Measurements from ENCODE around the gene SOX6. TPM values are rescaled to one million over a fixed set of nuclear protein-coding genes. Genes with fewer than 3 reads are reported as not detected.

The SOX6 gene
- total and polyA plus RNA-seq, 2 of the 13 experiments (the other 11 are each of a cell fraction or from before 2014, with no cell fraction given), result 2.6 to 11.2 TPM

GRCh38 chr11:16346975-16347374 is 9.4 kb downstream of the SOX6 start:
- no peaks in the 10 kb centered on the region for H3K9me3 ChIP-seq (ENCODE audit: low read length)
- no peaks in the 10 kb centered on the region for H3K36me3 ChIP-seq (replicated peaks in 1 of 2; ENCODE audit: control insufficient read depth in 1 of 2, insufficient read depth in 2 of 2, low read length in 2 of 2)
- H3K4me1 ChIP-seq (ENCODE audit: insufficient read depth, low read length), result no peaks in the 10 kb centered on the region; the same call in 1 of the 2 replicates
- ChIA-PET CTCF (ENCODE audit: low intra/inter-chr PET ratio, low total read pairs) (no interaction called here), POLR2A (no interaction called here)
- in situ Hi-C loops (cut with HindIII; ENCODE audit: extremely low pct_ligation_motif_present, low pct_unique_long_range_greater_than_20kb) (no loop called here), intact Hi-C loops (cut with micrococcal nuclease; ENCODE audit: unreplicated experiment) (no loop called here)
- H3K27me3 ChIP-seq (ENCODE audit: control insufficient read depth in 1 of 2, insufficient read depth in 2 of 2, low read length in 2 of 2), result no peaks in the 10 kb centered on the region
- no peak overlapping the region for H3K4me2 ChIP-seq (ENCODE audit: low read depth, low read length)
- no peak overlapping the region for H3K9ac ChIP-seq (ENCODE audit: insufficient read depth, low read depth, low read length)
- H3K27ac ChIP-seq (ENCODE audit: extremely low read length, insufficient read depth, low read length), result no peak overlapping the region
- 27% methylated on average over 1 of the region's 1 CpG for WGBS (ENCODE audit: low lambda C conversion rate)
- DNase-seq (ENCODE audit: low spot score) (no peak), ATAC-seq (no peak), FAIRE-seq (no peak)
- H3K79me2 ChIP-seq (ENCODE audit: insufficient read depth, low read length), result no peaks in the 10 kb centered on the region
- H3K4me3 ChIP-seq (replicated peaks in 1 of 3; ENCODE audit: insufficient read depth in 1 of 3, low read depth in 2 of 3, low read length in 3 of 3), result no peak overlapping the region
- no peak overlapping the region for H2AFZ ChIP-seq (ENCODE audit: low read length)
- no TSS peak for BruUV-seq (replicated peaks)
- H4K20me1 ChIP-seq (ENCODE audit: insufficient read depth, low read length), result no peaks in the 10 kb centered on the region
- TF ChIP-seq SP5 (CRISPR knock-in tag; IDR thresholded peaks at IDR 0.05; ENCODE audit: borderline replicate concordance, low read depth) (no peak), ARNTL (CRISPR knock-in tag; IDR thresholded peaks at IDR 0.05) (no peak), ZBTB3 (CRISPR knock-in tag; IDR thresholded peaks at IDR 0.05; ENCODE audit: borderline replicate concordance, low read depth) (no peak), MED13 (CRISPR knock-in tag; IDR thresholded peaks at IDR 0.05) (no peak), ZNF770 (CRISPR knock-in tag; IDR thresholded peaks at IDR 0.05) (no peak), ZNF580 (CRISPR knock-in tag; IDR thresholded peaks at IDR 0.05; ENCODE audit: borderline replicate concordance, low read depth) (no peak), ZNF234 (CRISPR knock-in tag; conservative IDR thresholded peaks at IDR 0.05) (no peak), ASH2L (IDR thresholded peaks at IDR 0.05; ENCODE audit: insufficient read length, low read depth, low read length) (no peak), RBM39 (IDR thresholded peaks at IDR 0.05; ENCODE audit: low read depth, low read length, poor library complexity, severe bottlenecking) (no peak), MIER3 (CRISPR knock-in tag; IDR thresholded peaks at IDR 0.05; ENCODE audit: borderline replicate concordance) (no peak), EP300 (IDR thresholded peaks at IDR 0.05; ENCODE audit: low read depth in 2 of 2, low read length in 2 of 2) (no peak), EP300 (CRISPR knock-in tag; IDR thresholded peaks at IDR 0.05; ENCODE audit: borderline replicate concordance) (no peak), UBTF (CRISPR knock-in tag; IDR thresholded peaks at IDR 0.05) (no peak), NRL (CRISPR knock-in tag; IDR thresholded peaks at IDR 0.05; ENCODE audit: borderline replicate concordance) (no peak), MAX (IDR thresholded peaks at IDR 0.05) (no peak), NR2F2 (IDR thresholded peaks at IDR 0.05; ENCODE audit: borderline replicate concordance, low read depth) (no peak)
